ENCODE measurements around the gene CACNA1D. TPM values are rescaled to one million over a fixed set of nuclear protein-coding genes. Genes with fewer than 3 reads are reported as not detected.

Gene CACNA1D
- polyA plus RNA-seq, 1 donor (not counting 4 experiments of a cell fraction or from before 2014, with no cell fraction given) = 0.20 TPM

GRCh38 chr3:53777468-53777867, 283.1 kb downstream of the CACNA1D start:
- Histone ChIP-seq H3K27me3 (ENCODE audit: control insufficient read depth, extremely low read depth, insufficient read depth, low read length) (no peaks in the 10 kb centered on the region), H3K9me1 (ENCODE audit: control insufficient read depth, extremely low read depth, insufficient read depth, low read length) (no peaks in the 10 kb centered on the region), H3K4me3 (ENCODE audit: control insufficient read depth in 2 of 3, extremely low read depth in 1 of 3, insufficient read depth in 2 of 3, low read depth in 1 of 3, low read length in 3 of 3) (no peak overlapping the region), H3K4me2 (ENCODE audit: control insufficient read depth, extremely low read depth, insufficient read depth, low read depth, low read length) (no peak overlapping the region), H3K9me3 (ENCODE audit: control insufficient read depth, low read depth, low read length) (no peaks in the 10 kb centered on the region), H4K20me1 (ENCODE audit: control insufficient read depth, extremely low read depth, insufficient read depth, low read length) (no peaks in the 10 kb centered on the region), H3K4me1 (ENCODE audit: control insufficient read depth, extremely low read depth, insufficient read depth, low read length) (no peaks in the 10 kb centered on the region), H3K36me3 (ENCODE audit: control insufficient read depth in 2 of 2, extremely low read depth in 1 of 2, insufficient read depth in 2 of 2, low read length in 2 of 2) (no peaks in the 10 kb centered on the region), H3K79me2 (ENCODE audit: control insufficient read depth, insufficient read depth, low read length) (no peaks in the 10 kb centered on the region), H3K9ac (ENCODE audit: control insufficient read depth, extremely low read depth, insufficient read depth, low read length) (no peak overlapping the region), H3K27ac (ENCODE audit: control insufficient read depth, insufficient read depth, low read length) (no peak overlapping the region), H2AFZ (ENCODE audit: control insufficient read depth, low read length) (no peak overlapping the region)
- FAIRE-seq (no peak), DNase-seq (ENCODE audit: low read depth, low spot score) (no peak)
- dilution Hi-C loops (cut with MboI; ENCODE audit: extremely low pct_ligation_motif_present, low sequenced_read_pairs) = no loop called here
- TF ChIP-seq CTCF (optimal IDR thresholded peaks at IDR 0.05 in 1 of 3, IDR thresholded peaks at IDR 0.05 in 1 of 3, conservative IDR thresholded peaks at IDR 0.05 in 1 of 3; ENCODE audit: extremely low read depth in 1 of 3, insufficient read depth in 2 of 3, low read length in 3 of 3) (no peak), EZH2 (IDR thresholded peaks at IDR 0.05; ENCODE audit: low read length) (no peak)

DNA sequence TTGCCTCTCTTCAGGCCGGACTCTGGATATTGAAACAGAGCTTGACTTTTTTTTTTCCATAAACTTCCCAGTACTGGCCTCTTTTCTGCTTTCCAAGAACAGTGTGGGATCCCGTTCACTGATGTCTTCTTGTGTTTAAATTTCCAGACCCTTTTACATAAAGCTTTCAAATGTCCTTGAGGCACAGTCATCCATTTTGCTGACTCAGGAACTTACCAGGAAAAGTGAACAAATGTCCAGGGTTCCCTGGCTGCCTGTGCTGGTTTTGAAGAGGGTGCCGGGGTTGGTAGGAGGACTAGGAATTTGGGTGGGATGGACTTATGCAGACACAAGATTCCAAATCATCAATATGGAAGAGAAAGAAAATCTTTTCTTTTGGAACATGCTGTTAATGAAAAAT, 283.7 kb downstream of the CACNA1D start:
- DNase-seq (ENCODE audit: low read depth, low spot score) (no peak), FAIRE-seq (no peak)
- Histone ChIP-seq H3K79me2 (ENCODE audit: control insufficient read depth, insufficient read depth, low read length) (no peaks in the 10 kb centered on the region), H3K4me2 (ENCODE audit: control insufficient read depth, extremely low read depth, insufficient read depth, low read depth, low read length) (no peak overlapping the region), H3K9ac (ENCODE audit: control insufficient read depth, extremely low read depth, insufficient read depth, low read length) (no peak overlapping the region), H3K4me3 (ENCODE audit: control insufficient read depth in 2 of 3, extremely low read depth in 1 of 3, insufficient read depth in 2 of 3, low read depth in 1 of 3, low read length in 3 of 3) (no peak overlapping the region), H2AFZ (ENCODE audit: control insufficient read depth, low read length) (no peak overlapping the region), H3K36me3 (ENCODE audit: control insufficient read depth in 2 of 2, extremely low read depth in 1 of 2, insufficient read depth in 2 of 2, low read length in 2 of 2) (no peaks in the 10 kb centered on the region), H3K27ac (ENCODE audit: control insufficient read depth, insufficient read depth, low read length) (no peak overlapping the region), H3K4me1 (ENCODE audit: control insufficient read depth, extremely low read depth, insufficient read depth, low read length) (no peaks in the 10 kb centered on the region), H3K9me1 (ENCODE audit: control insufficient read depth, extremely low read depth, insufficient read depth, low read length) (no peaks in the 10 kb centered on the region), H3K27me3 (ENCODE audit: control insufficient read depth, extremely low read depth, insufficient read depth, low read length) (peaks cover 3% of the 10 kb centered on the region), H4K20me1 (ENCODE audit: control insufficient read depth, extremely low read depth, insufficient read depth, low read length) (no peaks in the 10 kb centered on the region), H3K9me3 (ENCODE audit: control insufficient read depth, low read depth, low read length) (no peaks in the 10 kb centered on the region)
- TF ChIP-seq CTCF (optimal IDR thresholded peaks at IDR 0.05 in 1 of 3, IDR thresholded peaks at IDR 0.05 in 1 of 3, conservative IDR thresholded peaks at IDR 0.05 in 1 of 3; ENCODE audit: extremely low read depth in 1 of 3, insufficient read depth in 2 of 3, low read length in 3 of 3) (no peak), EZH2 (IDR thresholded peaks at IDR 0.05; ENCODE audit: low read length) (no peak)
- dilution Hi-C loops (cut with MboI; ENCODE audit: extremely low pct_ligation_motif_present, low sequenced_read_pairs) = no loop called here
